Neural progenitor cell (in vitro differentiated cells): ENCODE data around the gene FBXL5.

Source experiments
- EZH2 ChIP-seq: fragments of 200-600 bp; sonication (generic); IDR thresholded peaks from 2 replicates; pipeline ENCODE4 v1.6.1; 2017; ENCODE audit warnings: antibody characterized with exemption, mild to moderate bottlenecking, moderate library complexity
- TF ChIP-seq, protein P1 (sequence below): fragments of 200-600 bp; sonication (generic); IDR thresholded peaks from 2 replicates; pipeline ENCODE4 v1.5.1; 2017; ENCODE audit warnings: antibody characterized with exemption, mild to moderate bottlenecking

DNA sequence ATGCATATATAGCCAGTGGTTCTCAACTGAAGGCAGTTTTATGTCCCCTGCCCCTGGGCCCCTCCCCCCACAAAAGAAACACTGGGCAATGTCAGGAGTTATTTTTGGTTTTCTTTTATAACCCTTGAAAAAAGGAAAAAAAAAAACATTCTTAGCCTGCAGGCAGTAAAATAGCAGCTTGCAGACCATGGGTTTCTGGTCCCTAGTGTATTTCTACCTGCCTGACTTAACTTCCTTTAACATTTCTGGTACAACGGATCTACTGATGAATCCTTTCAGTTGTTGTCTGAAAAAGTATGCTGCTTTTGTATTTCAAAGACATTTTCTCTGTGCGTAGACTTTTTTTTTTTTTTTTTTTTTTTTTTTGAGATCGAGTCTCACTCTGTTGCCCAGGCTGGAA, 15.4 kb upstream of the FBXL5 start:
- TF ChIP-seq, protein P1, sequence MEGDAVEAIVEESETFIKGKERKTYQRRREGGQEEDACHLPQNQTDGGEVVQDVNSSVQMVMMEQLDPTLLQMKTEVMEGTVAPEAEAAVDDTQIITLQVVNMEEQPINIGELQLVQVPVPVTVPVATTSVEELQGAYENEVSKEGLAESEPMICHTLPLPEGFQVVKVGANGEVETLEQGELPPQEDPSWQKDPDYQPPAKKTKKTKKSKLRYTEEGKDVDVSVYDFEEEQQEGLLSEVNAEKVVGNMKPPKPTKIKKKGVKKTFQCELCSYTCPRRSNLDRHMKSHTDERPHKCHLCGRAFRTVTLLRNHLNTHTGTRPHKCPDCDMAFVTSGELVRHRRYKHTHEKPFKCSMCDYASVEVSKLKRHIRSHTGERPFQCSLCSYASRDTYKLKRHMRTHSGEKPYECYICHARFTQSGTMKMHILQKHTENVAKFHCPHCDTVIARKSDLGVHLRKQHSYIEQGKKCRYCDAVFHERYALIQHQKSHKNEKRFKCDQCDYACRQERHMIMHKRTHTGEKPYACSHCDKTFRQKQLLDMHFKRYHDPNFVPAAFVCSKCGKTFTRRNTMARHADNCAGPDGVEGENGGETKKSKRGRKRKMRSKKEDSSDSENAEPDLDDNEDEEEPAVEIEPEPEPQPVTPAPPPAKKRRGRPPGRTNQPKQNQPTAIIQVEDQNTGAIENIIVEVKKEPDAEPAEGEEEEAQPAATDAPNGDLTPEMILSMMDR: no peak
- TF ChIP-seq EZH2: no peak
